ENCODE results near the gene STK17B.

STK17B gene

GRCh38 chr2:196086517-196087368, 84.6 kb downstream of the STK17B start:
- no peak overlapping the region for H3K4me3 ChIP-seq (ENCODE audit: low read depth, low read length)
- DNase-seq (ENCODE audit: low read depth) = no peak

GRCh38 chr2:196083601-196084000, 87.8 kb downstream of the STK17B start:
- no peak for DNase-seq (ENCODE audit: low read depth)
- no peak overlapping the region for H3K4me3 ChIP-seq (ENCODE audit: low read depth, low read length)
